GM21529 (cell line): ENCODE measurements around the gene COL23A1.
"Not testable (repeated sequence)": the region's sequence is repeated elsewhere in the genome, so short reads cannot be mapped to it uniquely, and the experiment has no call there.

Source experiments
- ATAC-seq: cut with Tn5 transposase; IDR thresholded peaks from one replicate; pipeline ENCODE4 v1.9.1; 2021; ENCODE audit not compliant: unreplicated experiment

COL23A1 gene

GRCh38 chr5:178257650-178258049, 332.5 kb downstream of the COL23A1 start:
- ATAC-seq = no peak

- ATAC-seq = no peak
Observed at GRCh38 chr5:178256746-178257145, 333.4 kb downstream of the COL23A1 start.

- not testable (repeated sequence) for ATAC-seq
Observed at GRCh38 chr5:178253632-178254031, 336.6 kb downstream of the COL23A1 start.

GRCh38 chr5:178252258-178252657, 337.9 kb downstream of the COL23A1 start:
- ATAC-seq = no peak

GRCh38 chr5:178250263-178250662, 339.9 kb downstream of the COL23A1 start:
- no peak for ATAC-seq

- no peak for ATAC-seq
Observed at GRCh38 chr5:178249191-178249989, 340.8 kb downstream of the COL23A1 start.

- ATAC-seq = no peak
Observed at GRCh38 chr5:178248750-178249149, 341.4 kb downstream of the COL23A1 start.

- ATAC-seq = no peak
Observed at GRCh38 chr5:178247481-178248456, 342.4 kb downstream of the COL23A1 start.

- no peak for ATAC-seq
Observed at GRCh38 chr5:178246624-178247279, 343.4 kb downstream of the COL23A1 start.

GRCh38 chr5:178245389-178245788, 344.8 kb downstream of the COL23A1 start:
- ATAC-seq = no peak

- no peak for ATAC-seq
Observed at GRCh38 chr5:178244576-178244975, 345.6 kb downstream of the COL23A1 start.

- ATAC-seq = no peak
Observed at GRCh38 chr5:178242416-178242815, 347.8 kb downstream of the COL23A1 start.

GRCh38 chr5:178241688-178242231, 348.4 kb downstream of the COL23A1 start:
- no peak for ATAC-seq

GRCh38 chr5:178241231-178241663, 348.9 kb downstream of the COL23A1 start:
- ATAC-seq = no peak

GRCh38 chr5:178240766-178241165, 349.4 kb downstream of the COL23A1 start:
- ATAC-seq = no peak

GRCh38 chr5:178240341-178240741, 349.9 kb downstream of the COL23A1 start:
- no peak for ATAC-seq

- ATAC-seq = not testable (repeated sequence)
Observed at GRCh38 chr5:178239626-178240301, 350.4 kb downstream of the COL23A1 start.

GRCh38 chr5:178238711-178239592, 351.2 kb downstream of the COL23A1 start:
- ATAC-seq = no peak

GRCh38 chr5:178238313-178238635, 351.9 kb downstream of the COL23A1 start:
- ATAC-seq = no peak
